ENCODE data around the gene PDE1A.

PDE1A gene

GRCh38 chr2:182113334-182113733 is 313.5 kb downstream of the PDE1A start:
- DNase-seq = no peak

GRCh38 chr2:182110347-182110746 is 316.5 kb downstream of the PDE1A start:
- DNase-seq = no peak

GRCh38 chr2:182103526-182103925 is 323.3 kb downstream of the PDE1A start:
- no peak for DNase-seq

- DNase-seq = no peak
Observed at GRCh38 chr2:182101263-182101662, 325.6 kb downstream of the PDE1A start.

- no peak for DNase-seq
Observed at GRCh38 chr2:182098648-182099047, 328.2 kb downstream of the PDE1A start.

- DNase-seq = no peak
Observed at GRCh38 chr2:182097571-182098164, 329.2 kb downstream of the PDE1A start.

- DNase-seq = no peak
Observed at GRCh38 chr2:182090486-182090885, 336.4 kb downstream of the PDE1A start.

Measured in inflammatory macrophage treated with lipopolysaccharide for 4 hours (primary cell).